LHCN-M2 (cell line): ENCODE measurements around the gene F2RL3. TPM values are rescaled to one million over a fixed set of nuclear protein-coding genes. Genes with fewer than 3 reads are reported as not detected.
"Not testable (repeated sequence)": the region's sequence is repeated elsewhere in the genome, so short reads cannot be mapped to it uniquely, and the experiment has no call there.

Source experiments
- DNase-seq: peaks from one replicate; pipeline ENCODE4 v3.0.0-alpha.2; 2012; ENCODE audit warnings: low read depth
- total RNA-seq: library from RNA; depleted of rRNA; stranded (reverse); fragments of >200 nt; gene quantifications from 2 replicates; pipeline ENCODE4 v1.2.3, GENCODE V29; 2014; rRNA removed

F2RL3 gene
- total RNA-seq, 1 experiment from 2014 or later, result not detected

GRCh38 chr19:16921766-16922591 is 33.2 kb downstream of the F2RL3 start:
- no peak for DNase-seq

- DNase-seq, result no peak
Observed at GRCh38 chr19:16922592-16922934, 33.8 kb downstream of the F2RL3 start.

- no peak for DNase-seq
Observed at GRCh38 chr19:16922949-16923348, 34.1 kb downstream of the F2RL3 start.

GRCh38 chr19:16927883-16928282 is 39.1 kb downstream of the F2RL3 start:
- no peak for DNase-seq

GRCh38 chr19:16928351-16928750 is 39.6 kb downstream of the F2RL3 start:
- DNase-seq, result no peak

- DNase-seq, result no peak
Observed at GRCh38 chr19:16928916-16929315, 40.1 kb downstream of the F2RL3 start.

- DNase-seq, result no peak
Observed at GRCh38 chr19:16930753-16931152, 42.0 kb downstream of the F2RL3 start.

GRCh38 chr19:16931306-16931705 is 42.5 kb downstream of the F2RL3 start:
- no peak for DNase-seq

GRCh38 chr19:16934489-16934888 is 45.7 kb downstream of the F2RL3 start:
- no peak for DNase-seq

- DNase-seq, result no peak
Observed at GRCh38 chr19:16936901-16937300, 48.1 kb downstream of the F2RL3 start.

- not testable (repeated sequence) for DNase-seq
Observed at GRCh38 chr19:16937796-16938195, 49.0 kb downstream of the F2RL3 start.

- DNase-seq, result no peak
Observed at GRCh38 chr19:16938211-16938610, 49.4 kb downstream of the F2RL3 start.

- not testable (repeated sequence) for DNase-seq
Observed at GRCh38 chr19:16940063-16940462, 51.3 kb downstream of the F2RL3 start.

- DNase-seq, result no peak
Observed at GRCh38 chr19:16940626-16941025, 51.8 kb downstream of the F2RL3 start.

Other genes starting within 250 kb of the F2RL3 start
- 97.1 and 97.3 TPM in 2 replicates for gene SMIM7, start 228.9 kb upstream of the F2RL3 start, total RNA-seq
- gene TMEM38A, start 227.9 kb upstream of the F2RL3 start, total RNA-seq, result 2.9 and 3.2 TPM in 2 replicates
- not detected in 2 replicates for gene NWD1, start 169.2 kb upstream of the F2RL3 start, total RNA-seq
- gene SIN3B, start 59.6 kb upstream of the F2RL3 start, total RNA-seq, result 21.0 and 25.5 TPM in 2 replicates
- gene CPAMD8, start 137.8 kb downstream of the F2RL3 start, total RNA-seq, result 0.11 TPM in 1 of 2 replicates, not detected in the other
- gene HAUS8, start 186.5 kb downstream of the F2RL3 start, total RNA-seq, result 16.3 and 19.8 TPM in 2 replicates
- gene MYO9B, start 186.8 kb downstream of the F2RL3 start, total RNA-seq, result 50.7 and 52.1 TPM in 2 replicates